NCI-H446 treated with DMSO at 0.1 percent for 48 hours (cell line): ENCODE results near the gene CERT1.

Experiments
- DNase-seq: peaks from one replicate; lab custom pipeline; 2025; lab: John Stamatoyannopoulos, UW

Gene CERT1

GRCh38 chr5:75405296-75405695 lies 106.1 kb downstream of the CERT1 start:
- DNase-seq = no peak

DNA sequence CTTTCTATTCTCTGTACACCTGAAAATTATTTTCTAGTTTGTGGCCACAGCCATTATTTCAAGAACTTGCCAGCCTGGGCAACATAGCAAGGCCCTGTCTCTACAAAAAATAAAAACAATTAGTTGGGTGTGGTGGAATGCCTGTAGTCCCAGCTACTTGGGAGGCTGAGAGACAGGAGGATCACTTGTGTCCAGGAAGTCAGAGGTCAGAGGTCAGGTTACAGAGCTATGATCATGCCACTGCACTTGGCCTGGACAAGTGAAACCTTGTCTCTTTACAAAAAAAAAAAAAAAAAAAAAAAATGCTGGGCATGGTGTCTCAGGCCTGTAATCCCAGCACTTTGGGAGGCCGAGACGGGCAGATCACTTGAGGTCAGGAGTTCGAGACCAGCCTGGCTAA lies 116.2 kb downstream of the CERT1 start:
- no peak for DNase-seq

DNA sequence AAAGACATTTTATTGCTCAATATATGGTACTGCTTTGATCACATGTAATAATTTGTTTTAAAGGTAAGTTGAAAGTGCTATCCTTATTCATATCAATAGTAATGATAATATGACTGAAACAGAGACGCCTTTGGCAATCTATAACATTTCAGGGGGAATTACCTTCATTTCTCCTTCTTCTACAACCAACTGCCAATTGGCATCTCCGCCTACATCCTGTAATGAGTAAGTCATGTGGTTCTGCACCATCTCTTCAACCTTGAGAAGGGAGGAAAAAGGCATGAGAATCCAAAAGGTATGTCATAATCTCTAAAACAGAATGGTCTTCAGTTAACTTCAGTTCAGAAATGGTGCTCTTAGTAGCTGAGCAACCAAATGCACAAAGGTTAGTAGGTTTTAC lies 122.0 kb downstream of the CERT1 start:
- DNase-seq = no peak

DNA sequence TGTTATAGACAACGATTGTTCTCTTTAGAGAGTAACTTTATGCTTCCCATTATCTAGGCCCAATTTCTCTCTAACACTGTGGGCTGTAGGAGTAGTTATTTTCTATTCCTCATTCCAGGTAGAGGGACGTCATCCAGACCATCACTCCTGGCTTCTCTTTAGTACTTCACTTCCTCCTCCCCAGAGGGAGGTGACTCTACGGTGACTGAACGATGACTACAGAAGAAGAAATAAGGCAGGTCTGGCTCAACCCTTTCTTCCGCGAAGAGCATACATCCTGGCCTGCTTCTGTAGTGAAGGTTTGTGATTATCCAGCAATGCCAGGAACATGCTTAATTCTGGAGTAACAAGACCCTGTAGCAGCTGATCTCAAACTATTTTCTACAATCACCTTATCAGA lies 123.6 kb downstream of the CERT1 start:
- no peak for DNase-seq

DNA sequence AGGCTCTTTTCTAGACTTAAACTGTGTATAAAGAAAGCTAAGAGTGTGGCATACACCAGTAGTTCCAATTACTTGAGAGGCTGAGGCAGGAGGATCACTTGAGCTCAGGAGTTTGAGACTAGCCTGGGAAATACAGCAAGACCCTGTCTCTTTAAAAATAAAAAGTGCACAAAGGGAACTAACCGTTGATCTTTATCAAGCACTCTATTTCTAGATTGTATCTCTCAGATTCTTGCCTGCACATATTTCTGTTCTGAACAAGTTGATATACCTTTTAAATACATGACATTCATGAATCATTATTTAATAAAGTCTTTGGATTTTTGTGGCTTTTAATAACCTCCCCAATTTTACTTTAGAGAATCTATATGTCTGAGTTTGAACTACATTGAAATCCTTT lies 127.2 kb downstream of the CERT1 start:
- DNase-seq = no peak

DNA sequence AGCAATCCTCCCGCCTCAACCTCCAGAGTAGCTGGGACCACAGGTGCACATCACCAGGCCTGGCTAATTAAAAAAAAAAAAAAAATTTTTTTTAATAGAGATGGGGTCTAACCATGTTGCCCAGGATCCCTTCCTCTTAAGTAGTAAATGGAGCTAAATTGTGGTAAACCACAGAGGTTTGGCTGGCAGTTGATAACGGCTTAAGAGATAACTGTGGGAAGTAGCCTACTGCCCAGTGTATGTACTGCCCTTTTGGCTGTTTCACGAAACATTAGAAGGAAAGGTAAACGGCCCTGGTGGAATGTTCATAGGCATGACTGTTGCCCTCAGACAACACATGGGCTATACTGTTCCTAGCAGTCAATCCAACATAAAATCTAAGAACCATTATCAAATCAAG lies 130.0 kb downstream of the CERT1 start:
- DNase-seq = no peak

- DNase-seq = no peak
These were observed 131.3 kb downstream of the CERT1 start for GRCh38 chr5:75380099-75380498.

DNA sequence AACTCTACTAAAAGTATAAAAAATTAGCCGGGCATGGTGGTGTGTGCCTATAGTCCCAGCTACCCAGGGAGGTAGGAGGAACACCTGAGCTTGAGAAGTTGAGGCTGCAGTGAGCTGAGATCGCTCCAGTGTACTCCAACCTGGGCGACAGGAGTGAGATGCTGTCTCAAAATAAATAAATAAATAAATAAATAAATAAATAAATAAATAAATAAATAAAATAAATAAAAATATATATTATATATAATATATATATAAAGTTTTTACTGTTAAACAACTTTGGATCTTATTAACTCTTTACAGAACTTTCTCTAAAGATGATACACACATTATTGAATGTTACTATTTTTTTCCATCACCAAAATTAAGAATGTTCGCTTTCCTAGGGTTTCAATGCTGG lies 136.0 kb downstream of the CERT1 start:
- no peak for DNase-seq

DNA sequence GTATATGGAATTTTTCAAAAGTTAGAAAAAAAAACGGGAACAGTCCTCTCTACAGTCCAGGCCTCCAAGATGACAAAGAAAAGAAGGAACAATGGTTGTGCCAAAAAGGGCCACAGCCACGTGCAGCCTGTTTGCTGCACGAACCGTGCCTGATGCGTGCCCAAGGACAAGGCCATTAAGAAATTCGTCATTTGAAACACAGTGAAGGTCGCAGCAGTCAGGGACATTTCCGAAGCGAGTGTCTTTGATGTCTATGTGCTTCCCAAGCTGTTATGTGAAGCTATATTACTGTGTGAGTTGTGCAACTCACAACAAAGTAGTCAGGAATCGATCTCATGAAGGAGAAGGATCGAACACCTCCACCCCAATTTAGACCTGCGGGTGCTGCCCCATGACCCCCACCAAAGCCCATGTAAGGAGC lies 137.0 kb downstream of the CERT1 start:
- no peak for DNase-seq

DNA sequence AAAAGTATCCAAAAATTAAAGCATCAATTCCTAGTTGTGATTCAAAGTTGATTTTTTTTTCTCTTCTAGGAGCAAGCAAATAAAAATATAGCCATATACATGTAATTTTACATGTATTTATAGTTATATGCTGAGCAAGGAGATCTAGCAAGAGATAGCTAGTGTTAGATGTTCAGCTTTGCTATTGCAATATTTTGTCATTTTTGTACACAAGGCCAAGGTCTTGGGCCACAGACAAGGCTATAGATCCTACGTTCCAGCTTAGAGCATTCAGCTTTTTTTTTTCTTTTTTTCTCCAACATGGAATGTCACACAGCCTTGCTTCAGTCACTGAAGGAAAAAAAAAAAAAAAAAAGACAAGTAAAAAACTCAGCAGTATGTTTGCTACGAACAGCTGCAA lies 137.6 kb downstream of the CERT1 start:
- DNase-seq = no peak

DNA sequence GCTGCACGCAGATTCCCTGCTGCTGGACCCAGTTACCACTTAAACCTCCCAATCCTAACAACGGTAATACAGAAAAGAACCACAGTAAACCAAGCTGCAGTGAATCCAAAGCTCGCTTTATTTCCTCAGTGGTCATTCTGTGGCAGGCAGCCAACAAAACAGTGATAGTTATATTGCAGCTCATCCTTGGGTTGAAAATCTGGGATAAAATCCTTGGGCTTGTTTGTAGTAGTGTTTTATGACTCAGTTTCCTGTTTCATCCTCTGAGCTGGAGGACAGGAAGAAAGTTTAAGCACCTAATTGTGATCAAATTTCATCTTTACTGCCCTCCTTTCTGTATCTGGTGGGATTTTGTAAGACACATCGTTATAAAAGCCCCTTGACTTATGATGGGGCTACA lies 143.0 kb downstream of the CERT1 start:
- no peak for DNase-seq

DNA sequence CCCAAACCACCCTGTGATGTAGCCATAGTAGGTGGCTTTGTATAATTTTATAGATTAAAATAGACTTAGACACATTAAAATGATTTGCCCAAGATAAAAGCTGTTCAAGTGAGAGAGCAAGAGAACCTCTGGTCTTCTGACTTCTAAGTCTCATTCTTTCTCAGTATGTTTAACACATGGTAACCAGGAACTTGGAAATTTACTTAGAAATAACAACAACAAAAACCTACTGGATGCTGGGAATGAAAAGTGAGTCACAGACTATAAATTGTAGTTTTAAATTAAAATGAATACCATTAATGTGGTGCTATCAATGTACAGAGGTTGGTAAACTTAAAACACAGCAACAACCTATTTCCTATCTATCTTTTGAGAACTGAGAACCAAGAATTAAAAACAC lies 144.0 kb downstream of the CERT1 start:
- no peak for DNase-seq

GRCh38 chr5:75366787-75367186 lies 144.6 kb downstream of the CERT1 start:
- DNase-seq = no peak

- DNase-seq = no peak
These were observed 145.7 kb downstream of the CERT1 start for GRCh38 chr5:75365740-75366139.

- no peak for DNase-seq
These were observed 146.7 kb downstream of the CERT1 start for GRCh38 chr5:75364571-75365280.

DNA sequence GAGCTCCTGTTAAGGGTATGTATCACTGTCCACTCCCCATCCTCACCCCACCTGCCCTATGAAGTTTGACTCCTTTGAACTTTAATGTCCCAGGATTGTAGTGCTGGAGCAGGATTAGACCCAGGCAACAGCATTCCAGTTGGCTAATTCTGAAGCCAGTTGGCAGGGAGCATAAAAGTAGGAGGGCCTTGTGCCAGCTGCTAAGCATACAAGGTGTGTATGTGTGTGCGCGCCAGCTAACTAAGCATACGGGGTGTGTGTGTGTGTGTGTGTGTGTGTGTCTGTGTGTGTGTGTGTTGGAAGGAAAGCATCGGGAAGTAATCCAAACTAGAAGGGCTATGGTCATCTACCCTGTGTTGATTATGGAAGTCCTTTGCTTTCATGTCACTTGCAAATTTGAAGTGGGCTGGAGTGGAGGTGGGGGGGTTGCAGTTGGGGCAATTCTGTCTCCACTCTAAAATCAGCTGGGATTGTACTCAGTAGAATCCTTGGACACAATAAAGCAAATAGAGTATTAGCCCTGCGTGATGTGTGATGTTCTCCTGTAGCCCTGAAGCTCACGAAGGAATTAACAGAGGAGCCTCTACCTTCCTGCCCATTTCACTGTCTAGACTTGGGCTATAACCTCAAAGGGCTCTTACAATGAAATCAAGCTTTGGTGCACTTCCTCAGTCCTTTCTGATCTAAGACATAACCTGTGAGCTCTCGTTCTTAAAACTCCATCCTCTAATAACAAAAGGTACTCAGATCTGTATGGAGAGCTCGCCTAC lies 147.5 kb downstream of the CERT1 start:
- no peak for DNase-seq

GRCh38 chr5:75363111-75363510 lies 148.3 kb downstream of the CERT1 start:
- DNase-seq = no peak

DNA sequence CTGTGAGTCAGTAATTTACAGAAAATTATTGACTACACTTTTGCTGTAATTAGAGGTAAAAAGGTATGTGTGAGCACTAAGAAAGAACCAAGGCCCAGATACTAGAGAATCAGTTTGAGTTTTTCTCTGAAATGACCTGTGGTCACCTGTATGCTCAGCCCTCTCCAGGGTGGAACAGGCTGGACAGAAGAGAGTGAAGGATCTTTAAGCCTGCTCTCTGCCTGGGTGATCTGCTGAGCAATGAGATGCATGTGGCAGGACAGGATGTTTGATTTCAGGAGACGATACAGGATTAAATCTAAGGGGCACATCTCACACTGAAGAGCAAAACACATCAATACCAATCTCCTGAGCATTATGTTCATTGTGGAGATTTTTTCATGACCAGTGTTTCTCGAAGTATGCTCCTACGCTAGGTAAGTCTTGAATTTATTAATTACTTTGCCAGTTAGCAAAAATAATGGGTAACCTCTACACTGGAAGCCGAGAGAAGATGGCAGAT lies 148.9 kb downstream of the CERT1 start:
- DNase-seq = no peak

DNA sequence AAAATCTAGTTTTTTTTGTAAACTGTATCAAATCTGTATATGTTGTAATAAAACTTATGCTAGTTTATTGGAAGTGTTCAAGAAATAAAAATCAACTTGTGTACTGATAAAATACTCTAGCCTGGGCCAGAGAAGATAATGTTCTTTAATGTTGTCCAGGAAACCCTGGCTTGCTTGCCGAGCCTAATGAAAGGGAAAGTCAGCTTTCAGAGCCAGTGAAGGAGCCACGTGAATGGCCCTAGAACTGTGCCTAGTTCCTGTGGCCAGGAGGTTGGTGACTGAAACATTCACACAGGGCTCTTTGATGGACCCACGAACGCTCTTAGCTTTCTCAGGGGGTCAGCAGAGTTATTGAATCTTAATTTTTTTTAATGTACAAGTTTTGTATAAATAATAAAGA lies 150.1 kb downstream of the CERT1 start:
- no peak for DNase-seq

DNA sequence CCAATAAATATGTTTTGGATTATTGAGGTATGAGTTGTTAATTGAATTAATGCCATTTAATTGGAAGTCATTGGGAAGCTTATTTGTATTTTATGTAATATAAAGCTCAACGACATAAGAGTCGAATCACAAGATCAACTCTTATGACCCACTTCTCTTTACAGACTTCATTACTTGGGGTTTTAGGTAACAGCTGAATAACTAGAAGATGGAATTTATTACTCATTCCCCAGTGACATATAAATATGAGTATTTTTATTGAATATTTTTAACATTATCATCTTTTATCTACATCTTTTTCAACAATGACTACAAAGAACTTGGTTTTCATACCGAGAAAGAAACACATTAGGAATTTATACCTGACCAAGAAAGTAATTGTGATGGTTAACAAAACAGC lies 153.3 kb downstream of the CERT1 start:
- DNase-seq = no peak

- no peak for DNase-seq
These were observed 154.7 kb downstream of the CERT1 start for GRCh38 chr5:75356719-75357118.

GRCh38 chr5:75355236-75355635 lies 156.2 kb downstream of the CERT1 start:
- DNase-seq = no peak

GRCh38 chr5:75351139-75351926 lies 160.1 kb downstream of the CERT1 start:
- no peak for DNase-seq
